Activated CD4-positive, alpha-beta memory T cell treated with anti-CD3 and anti-CD28 coated beads for 36 hours (primary cell): Measurements from ENCODE around the gene NAV2. TPM values are rescaled to one million over a fixed set of nuclear protein-coding genes. Genes with fewer than 3 reads are reported as not detected.

ENCODE experiments used
- CTCF ChIA-PET: fragments of 350-600 bp; sonication (Branson Sonifier 250); formaldehyde crosslinking; loops from one replicate; lab custom pipeline; 2021; ENCODE audit warnings: antibody characterized with exemption, inconsistent platforms; lab: Charles Lee
- POLR2A ChIA-PET: fragments of 350-600 bp; sonication (Branson Sonifier 250); formaldehyde crosslinking; loops from one replicate; lab custom pipeline; 2021; ENCODE audit warnings: antibody characterized with exemption; lab: Charles Lee
- DNase-seq: peaks from one replicate; pipeline ENCODE4 v3.0.0-alpha.2; 2020
- H3K27ac Mint-ChIP-seq: one replicate; pipeline ENCODE4 v1.8.0; 2021; ENCODE audit warnings: mixed read lengths
- H3K27me3 Mint-ChIP-seq: one replicate; pipeline ENCODE4 v1.8.0; 2021; ENCODE audit warnings: mixed read lengths
- H3K36me3 Mint-ChIP-seq: one replicate; pipeline ENCODE4 v1.8.0; 2021; ENCODE audit warnings: mixed read lengths
- H3K4me1 Mint-ChIP-seq: one replicate; pipeline ENCODE4 v1.8.0; 2021; ENCODE audit warnings: low read depth, mixed read lengths
- H3K4me3 Mint-ChIP-seq: one replicate; pipeline ENCODE4 v1.8.0; 2021; ENCODE audit warnings: mild to moderate bottlenecking, mixed read lengths
- H3K9me3 Mint-ChIP-seq: one replicate; pipeline ENCODE4 v1.8.0; 2021; ENCODE audit warnings: mixed read lengths
- intact Hi-C: fragments of 100-400 bp; cut with micrococcal nuclease; formaldehyde crosslinking; loops from one replicate; pipeline ENCODE4 v1.15.1; 2023
- total RNA-seq, 2 experiments: library from RNA; stranded (reverse); gene quantifications; one replicate each; pipeline ENCODE4 v1.2.3, GENCODE V29; 2021

NAV2 gene
- total RNA-seq, 2 experiments from 2014 or later: 0.75 to 0.86 TPM

GRCh38 chr11:20013346-20014066 lies 300.9 kb downstream of the NAV2 start:
- no peak for DNase-seq
- intact Hi-C loops: no loop called here
- ChIA-PET CTCF (no interaction called here), POLR2A (no interaction called here)
- Mint-ChIP-seq H3K27ac (no peak overlapping the region), H3K36me3 (no peaks in the 10 kb centered on the region), H3K4me1 (no peaks in the 10 kb centered on the region), H3K9me3 (no peaks in the 10 kb centered on the region), H3K27me3 (peaks cover 5% of the 10 kb centered on the region), H3K4me3 (no peak overlapping the region)

- ChIA-PET POLR2A (no interaction called here), CTCF (no interaction called here)
- no peaks in the 10 kb centered on the region for H3K4me1 Mint-ChIP-seq
- no peak overlapping the region for H3K27ac Mint-ChIP-seq
- H3K9me3 Mint-ChIP-seq: no peaks in the 10 kb centered on the region
- intact Hi-C loops: no loop called here
- H3K36me3 Mint-ChIP-seq: no peaks in the 10 kb centered on the region
- H3K27me3 Mint-ChIP-seq: peaks cover 5% of the 10 kb centered on the region
- H3K4me3 Mint-ChIP-seq: no peak overlapping the region
- no peak for DNase-seq
Measured at GRCh38 chr11:20014067-20014402, 301.4 kb downstream of the NAV2 start.

GRCh38 chr11:20015101-20015500 lies 302.5 kb downstream of the NAV2 start:
- no peaks in the 10 kb centered on the region for H3K9me3 Mint-ChIP-seq
- H3K4me1 Mint-ChIP-seq: no peaks in the 10 kb centered on the region
- intact Hi-C loops: no loop called here
- H3K27ac Mint-ChIP-seq: no peak overlapping the region
- peaks cover 5% of the 10 kb centered on the region for H3K27me3 Mint-ChIP-seq
- H3K36me3 Mint-ChIP-seq: no peaks in the 10 kb centered on the region
- ChIA-PET CTCF (no interaction called here), POLR2A (no interaction called here)
- no peak overlapping the region for H3K4me3 Mint-ChIP-seq
- DNase-seq: no peak

- POLR2A ChIA-PET: no interaction called here
- Mint-ChIP-seq H3K9me3 (no peaks in the 10 kb centered on the region), H3K4me1 (no peaks in the 10 kb centered on the region), H3K27ac (no peak overlapping the region), H3K36me3 (no peaks in the 10 kb centered on the region), H3K27me3 (peaks cover 5% of the 10 kb centered on the region), H3K4me3 (no peak overlapping the region)
- intact Hi-C loops: no loop called here
- no peak for DNase-seq
- CTCF ChIA-PET: no interaction called here
Measured at GRCh38 chr11:20015529-20016427, 303.1 kb downstream of the NAV2 start.

GRCh38 chr11:20016526-20016925 lies 303.9 kb downstream of the NAV2 start:
- Mint-ChIP-seq H3K36me3 (no peaks in the 10 kb centered on the region), H3K4me1 (no peaks in the 10 kb centered on the region), H3K9me3 (no peaks in the 10 kb centered on the region), H3K27me3 (peaks cover 5% of the 10 kb centered on the region), H3K27ac (no peak overlapping the region), H3K4me3 (no peak overlapping the region)
- ChIA-PET POLR2A (no interaction called here), CTCF (no interaction called here)
- no peak for DNase-seq
- intact Hi-C loops: no loop called here

- ChIA-PET CTCF (no interaction called here), POLR2A (no interaction called here)
- Mint-ChIP-seq H3K9me3 (no peaks in the 10 kb centered on the region), H3K4me3 (no peak overlapping the region), H3K27ac (no peak overlapping the region), H3K4me1 (no peaks in the 10 kb centered on the region), H3K36me3 (no peaks in the 10 kb centered on the region), H3K27me3 (peaks cover 5% of the 10 kb centered on the region)
- intact Hi-C loops: no loop called here
- no peak for DNase-seq
Measured at GRCh38 chr11:20017320-20017719, 304.7 kb downstream of the NAV2 start.

- Mint-ChIP-seq H3K9me3 (no peaks in the 10 kb centered on the region), H3K4me1 (no peaks in the 10 kb centered on the region), H3K4me3 (no peak overlapping the region), H3K27me3 (peaks cover under 1% of the 10 kb centered on the region), H3K27ac (no peak overlapping the region), H3K36me3 (no peaks in the 10 kb centered on the region)
- ChIA-PET CTCF (no interaction called here), POLR2A (no interaction called here)
- no peak for DNase-seq
- intact Hi-C loops: no loop called here
Measured at GRCh38 chr11:20020198-20020597, 307.6 kb downstream of the NAV2 start.

- intact Hi-C loops: no loop called here
- H3K9me3 Mint-ChIP-seq: no peaks in the 10 kb centered on the region
- CTCF ChIA-PET: no interaction called here
- DNase-seq: no peak
- no peaks in the 10 kb centered on the region for H3K36me3 Mint-ChIP-seq
- no peaks in the 10 kb centered on the region for H3K4me1 Mint-ChIP-seq
- no peak overlapping the region for H3K4me3 Mint-ChIP-seq
- POLR2A ChIA-PET: no interaction called here
- H3K27ac Mint-ChIP-seq: no peak overlapping the region
- no peaks in the 10 kb centered on the region for H3K27me3 Mint-ChIP-seq
Measured at GRCh38 chr11:20020716-20021115, 308.1 kb downstream of the NAV2 start.

- intact Hi-C loops: no loop called here
- no peak for DNase-seq
- ChIA-PET POLR2A (no interaction called here), CTCF (no interaction called here)
- Mint-ChIP-seq H3K9me3 (no peaks in the 10 kb centered on the region), H3K4me3 (no peak overlapping the region), H3K27me3 (no peaks in the 10 kb centered on the region), H3K27ac (no peak overlapping the region), H3K4me1 (no peaks in the 10 kb centered on the region), H3K36me3 (no peaks in the 10 kb centered on the region)
Measured at GRCh38 chr11:20021212-20021611, 308.6 kb downstream of the NAV2 start.

- Mint-ChIP-seq H3K27me3 (no peaks in the 10 kb centered on the region), H3K4me1 (no peaks in the 10 kb centered on the region), H3K27ac (no peak overlapping the region), H3K4me3 (no peak overlapping the region), H3K9me3 (no peaks in the 10 kb centered on the region), H3K36me3 (no peaks in the 10 kb centered on the region)
- ChIA-PET CTCF (no interaction called here), POLR2A (no interaction called here)
- no peak for DNase-seq
- intact Hi-C loops: no loop called here
Measured at GRCh38 chr11:20021771-20022362, 309.2 kb downstream of the NAV2 start.

- no peak overlapping the region for H3K4me3 Mint-ChIP-seq
- H3K9me3 Mint-ChIP-seq: no peaks in the 10 kb centered on the region
- DNase-seq: no peak
- H3K27me3 Mint-ChIP-seq: no peaks in the 10 kb centered on the region
- H3K27ac Mint-ChIP-seq: no peak overlapping the region
- intact Hi-C loops: no loop called here
- ChIA-PET POLR2A (no interaction called here), CTCF (no interaction called here)
- H3K36me3 Mint-ChIP-seq: no peaks in the 10 kb centered on the region
- no peaks in the 10 kb centered on the region for H3K4me1 Mint-ChIP-seq
Measured at GRCh38 chr11:20022363-20023081, 309.9 kb downstream of the NAV2 start.

GRCh38 chr11:20023082-20023426 lies 310.4 kb downstream of the NAV2 start:
- intact Hi-C loops: no loop called here
- ChIA-PET CTCF (no interaction called here), POLR2A (no interaction called here)
- H3K27ac Mint-ChIP-seq: no peak overlapping the region
- H3K4me3 Mint-ChIP-seq: no peak overlapping the region
- no peaks in the 10 kb centered on the region for H3K9me3 Mint-ChIP-seq
- H3K27me3 Mint-ChIP-seq: no peaks in the 10 kb centered on the region
- no peak for DNase-seq
- H3K4me1 Mint-ChIP-seq: no peaks in the 10 kb centered on the region
- no peaks in the 10 kb centered on the region for H3K36me3 Mint-ChIP-seq
